Body of pancreas (tissue), 4 donors: ENCODE results near the gene WFIKKN2. TPM values are rescaled to one million over a fixed set of nuclear protein-coding genes. Genes with fewer than 3 reads are reported as not detected.
"Not testable (repeated sequence)": the region's sequence is repeated elsewhere in the genome, so short reads cannot be mapped to it uniquely, and the experiment has no call there.

Source experiments
- ATAC-seq: fragments of 150-250 bp; one replicate; pipeline ENCODE4 v1.9.1; 2016
- DNase-seq, 4 donors: peaks; one replicate each; pipeline ENCODE4 v3.0.0-alpha.2; 2019
- H3K27ac ChIP-seq, 4 donors: fragments of 200-600 bp; sonication (generic); 1 replicate in 3 of 4; 2 replicates in 1 of 4; pipeline versions ENCODE4 v1.5.1 to v1.6.1; 2016 to 2019; ENCODE audit warnings: mild to moderate bottlenecking in 1 of 4, mixed read lengths in 1 of 4, moderate library complexity in 1 of 4
- H3K27me3 ChIP-seq, 2 donors: fragments of 200-600 bp; sonication (generic); one replicate each; pipeline ENCODE4 v1.6.0; 2016; ENCODE audit warnings: mild to moderate bottlenecking in 1 of 2
- H3K36me3 ChIP-seq, 2 donors: fragments of 200-600 bp; sonication (generic); replicated peaks in 1 of 2; 2 replicates each; pipeline ENCODE4 v1.5.1; 2016; ENCODE audit warnings: low read depth in 2 of 2; ENCODE audit not compliant: insufficient read depth in 1 of 2
- H3K4me1 ChIP-seq: fragments of 200-600 bp; sonication (generic); one replicate; pipeline ENCODE4 v1.6.0; 2016
- H3K4me3 ChIP-seq, 2 donors: fragments of 200-600 bp; sonication (generic); 1 replicate in 1 of 2; 2 replicates in 1 of 2; pipeline ENCODE4 v1.5.1; 2016 to 2019
- H3K9me3 ChIP-seq, 3 donors: fragments of 200-600 bp; sonication (generic); 1 replicate in 2 of 3; 2 replicates in 1 of 3; pipeline ENCODE4 v1.5.1; 2016
- CTCF ChIP-seq, 7 experiments: fragments of 450-650 bp in 4 of 7; fragments of 200-600 bp in 3 of 7; sonication (generic) in 3 of 7; IDR thresholded peaks; one replicate each; pipeline ENCODE4 v1.5.1; 2016 to 2019; ENCODE audit warnings: antibody characterized with exemption in 7 of 7
- POLR2A ChIP-seq, 3 donors: fragments of 450-650 bp; IDR thresholded peaks; one replicate each; pipeline ENCODE4 v1.6.1; 2016; ENCODE audit warnings: antibody characterized with exemption in 3 of 3, mild to moderate bottlenecking in 2 of 3
- WGBS, 2 donors: methylation state at CpG; one replicate each; pipeline ENCODE4 v1.1.5; 2017; 5-methylcytosine and 5-hydroxymethylcytosine counted together
- intact Hi-C: fragments of 100-400 bp; cut with DNase I; formaldehyde crosslinking; loops from one replicate; pipeline ENCODE4 v1.15.1; 2023
- total RNA-seq, 2 donors: library from RNA; depleted of rRNA; stranded (reverse); fragments of >200 nt; gene quantifications; one replicate each; pipeline ENCODE4 v1.1.0, GENCODE V29; 2016

Gene WFIKKN2
- total RNA-seq, 2 donors from 2014 or later: 0.26 to 0.66 TPM

- intact Hi-C loops: no loop called here
- Histone ChIP-seq H3K27ac (no peak overlapping the region), H3K4me1 (peaks cover 22% of the 10 kb centered on the region), H3K36me3 (no peaks in the 10 kb centered on the region), H3K9me3 (no peaks in the 10 kb centered on the region), H3K4me3 (no peak overlapping the region), H3K27me3 (no peaks in the 10 kb centered on the region)
- 78 to 85% methylated on average over 6 of the region's 6 CpGs for WGBS, 2 donors
- no peak for TF ChIP-seq CTCF (IDR thresholded peaks at IDR 0.05)
- TF ChIP-seq POLR2A (IDR thresholded peaks at IDR 0.05): no peak
- ATAC-seq (no peak), DNase-seq (no peak)
Measured at GRCh38 chr17:50803676-50804075, 31.7 kb upstream of the WFIKKN2 start.

DNA sequence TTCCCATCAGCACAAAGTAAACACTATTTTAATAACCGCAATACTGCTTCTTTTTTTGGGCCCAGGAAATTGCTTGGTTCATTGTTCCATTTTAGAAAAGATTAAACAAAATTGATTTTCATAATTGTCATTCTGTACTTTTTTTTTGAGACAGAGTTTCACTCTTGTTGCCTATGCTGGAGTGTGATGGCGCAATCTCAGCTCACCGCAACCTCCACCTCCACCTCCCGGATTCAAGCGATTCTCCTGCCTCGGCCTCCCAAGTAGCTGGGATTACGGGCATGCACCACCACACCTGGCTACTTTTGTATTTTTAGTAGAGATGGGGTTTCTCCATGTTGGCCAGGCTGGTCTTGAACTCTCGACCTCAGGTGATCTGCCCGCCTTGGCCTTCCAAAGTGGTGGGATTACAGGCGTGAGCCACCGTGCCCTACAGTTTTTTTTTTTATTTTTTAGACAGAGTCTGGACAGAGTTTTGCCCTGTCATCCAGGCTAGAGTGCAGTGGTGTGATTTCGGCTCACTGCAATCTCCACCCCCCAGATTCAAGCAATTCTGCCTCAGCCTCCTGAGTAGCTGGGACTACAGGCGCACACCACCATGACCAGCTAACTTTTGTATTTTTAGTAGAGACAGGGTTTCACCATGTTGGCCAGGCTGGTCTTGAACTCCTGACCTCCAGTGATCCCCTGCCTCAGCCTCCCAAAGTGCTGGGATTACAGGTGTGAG lies 30.5 kb upstream of the WFIKKN2 start:
- DNase-seq, H3K4me3 ChIP-seq, ATAC-seq, H3K27me3 ChIP-seq, intact Hi-C loops, H3K36me3 ChIP-seq, H3K9me3 ChIP-seq: not testable (repeated sequence)
- Histone ChIP-seq H3K27ac (peak overlapping the region; percentile 32 to 64 (median 55)), H3K4me1 (peaks cover 26% of the 10 kb centered on the region)
- WGBS, 2 donors: 81 to 89% methylated on average over 13 of the region's 13 CpGs

- no peak for TF ChIP-seq POLR2A (IDR thresholded peaks at IDR 0.05)
- TF ChIP-seq CTCF (IDR thresholded peaks at IDR 0.05): peak in 1 of 7 experiments; percentile 1
- Histone ChIP-seq H3K4me3 (no peak overlapping the region), H3K27ac (peak overlapping the region; percentile 32 to 64 (median 55)), H3K4me1 (peaks cover 26% of the 10 kb centered on the region), H3K9me3 (no peaks in the 10 kb centered on the region), H3K36me3 (no peaks in the 10 kb centered on the region), H3K27me3 (no peaks in the 10 kb centered on the region)
- DNase-seq: peak; percentile 73 to 90 (median 88)
- peak; percentile 90 for ATAC-seq
- 33 to 50% methylated on average over 1 to 6 of the region's 6 CpGs for WGBS, 2 donors
- intact Hi-C loops: no loop called here
Measured at GRCh38 chr17:50805486-50805885, 29.9 kb upstream of the WFIKKN2 start.

- TF ChIP-seq CTCF (IDR thresholded peaks at IDR 0.05): peak in 3 of 7 experiments; percentile 15 to 31 (median 25)
- no peak for TF ChIP-seq POLR2A (IDR thresholded peaks at IDR 0.05)
- H3K27me3 ChIP-seq: no peaks in the 10 kb centered on the region
- DNase-seq (peak; percentile 37 to 73 (median 64)), ATAC-seq (peak; percentile 52)
- peaks cover 26% of the 10 kb centered on the region for H3K4me1 ChIP-seq
- H3K27ac ChIP-seq: peak overlapping the region in 3 of 4 donors; percentile 52 to 64 (median 58)
- intact Hi-C loops: no loop called here
- no peak overlapping the region for H3K4me3 ChIP-seq
- no peaks in the 10 kb centered on the region for H3K36me3 ChIP-seq
- H3K9me3 ChIP-seq: no peaks in the 10 kb centered on the region
- WGBS, 2 donors: 39 to 40% methylated on average over 9 to 11 of the region's 11 CpGs
Measured at GRCh38 chr17:50806141-50806643, 29.2 kb upstream of the WFIKKN2 start.

- Histone ChIP-seq H3K4me1 (peaks cover 26% of the 10 kb centered on the region), H3K9me3 (no peaks in the 10 kb centered on the region), H3K27ac (no peak overlapping the region), H3K27me3 (no peaks in the 10 kb centered on the region), H3K36me3 (no peaks in the 10 kb centered on the region), H3K4me3 (no peak overlapping the region)
- ATAC-seq (no peak), DNase-seq (no peak)
- WGBS, 2 donors: 78 to 83% methylated on average over 2 of the region's 2 CpGs
- intact Hi-C loops: no loop called here
- TF ChIP-seq POLR2A (IDR thresholded peaks at IDR 0.05): no peak
- TF ChIP-seq CTCF (IDR thresholded peaks at IDR 0.05): no peak
Measured at GRCh38 chr17:50807009-50807408, 28.4 kb upstream of the WFIKKN2 start.
